Esophagus muscularis mucosa (tissue), 4 donors: Measurements from ENCODE around the gene DDA1. TPM values are rescaled to one million over a fixed set of nuclear protein-coding genes. Genes with fewer than 3 reads are reported as not detected.

Experiments
- DNase-seq: peaks from one replicate; pipeline ENCODE4 v3.0.0-alpha.2; 2017; ENCODE audit errors: extremely low spot score
- H3K27ac ChIP-seq, 4 donors: fragments of 200-600 bp; sonication (generic); replicated peaks in 1 of 4; 1 replicate in 3 of 4; 2 replicates in 1 of 4; pipeline ENCODE4 v1.5.1; 2016 to 2019; ENCODE audit warnings: mild to moderate bottlenecking in 1 of 4
- H3K27me3 ChIP-seq, 4 donors: fragments of 200-600 bp; sonication (generic); one replicate each; pipeline versions ENCODE4 v1.5.1 to v1.6.0; 2016 to 2019
- H3K36me3 ChIP-seq, 4 donors: fragments of 200-600 bp; sonication (generic); one replicate each; pipeline ENCODE4 v1.5.1; 2016 to 2019
- H3K4me1 ChIP-seq, 4 donors: fragments of 200-600 bp; sonication (generic); one replicate each; pipeline ENCODE4 v1.5.1; 2016 to 2019
- H3K4me3 ChIP-seq, 4 donors: fragments of 200-600 bp; sonication (generic); 1 replicate in 2 of 4; 2 replicates in 2 of 4; pipeline ENCODE4 v1.5.1; 2016 to 2019; ENCODE audit warnings: mild to moderate bottlenecking in 4 of 4, moderate library complexity in 1 of 4
- H3K9me3 ChIP-seq, 4 donors: fragments of 200-600 bp; sonication (generic); 1 replicate in 3 of 4; 2 replicates in 1 of 4; pipeline ENCODE4 v1.5.1; 2016 to 2019
- CTCF ChIP-seq, 3 experiments: fragments of 200-600 bp in 2 of 3; fragments of 450-650 bp in 1 of 3; sonication (generic) in 2 of 3; IDR thresholded peaks; one replicate each; pipeline ENCODE4 v1.5.1; 2017 to 2019; ENCODE audit warnings: antibody characterized with exemption in 3 of 3, mild to moderate bottlenecking in 2 of 3, moderate library complexity in 1 of 3
- EP300 ChIP-seq: sonication (generic); formaldehyde crosslinking; IDR thresholded peaks from one replicate; pipeline ENCODE4 v1.6.1; 2017; ENCODE audit warnings: antibody characterized with exemption
- POLR2A ChIP-seq: fragments of 450-650 bp; IDR thresholded peaks from one replicate; pipeline ENCODE4 v1.6.1; 2017; ENCODE audit warnings: antibody characterized with exemption, moderate library complexity, mild to moderate bottlenecking, low read depth
- POLR2AphosphoS5 ChIP-seq, 2 donors: sonication (generic); formaldehyde crosslinking; IDR thresholded peaks; one replicate each; pipeline ENCODE4 v1.6.1; 2017; ENCODE audit warnings: antibody characterized with exemption in 2 of 2
- WGBS: methylation state at CpG from one replicate; pipeline ENCODE4 v1.1.5; 2018; 5-methylcytosine and 5-hydroxymethylcytosine counted together
- intact Hi-C: fragments of 100-400 bp; cut with DNase I; formaldehyde crosslinking; loops from one replicate; pipeline ENCODE4 v1.15.1; 2023
- total RNA-seq, 4 donors: library from RNA; depleted of rRNA; stranded (reverse); fragments of >200 nt; gene quantifications; one replicate each; pipeline versions ENCODE4 v1.1.0 to v1.2.1, GENCODE V29; 2016

Gene DDA1
- total RNA-seq, 4 donors from 2014 or later, result 12.0 to 25.4 (median 20.9) TPM

DNA sequence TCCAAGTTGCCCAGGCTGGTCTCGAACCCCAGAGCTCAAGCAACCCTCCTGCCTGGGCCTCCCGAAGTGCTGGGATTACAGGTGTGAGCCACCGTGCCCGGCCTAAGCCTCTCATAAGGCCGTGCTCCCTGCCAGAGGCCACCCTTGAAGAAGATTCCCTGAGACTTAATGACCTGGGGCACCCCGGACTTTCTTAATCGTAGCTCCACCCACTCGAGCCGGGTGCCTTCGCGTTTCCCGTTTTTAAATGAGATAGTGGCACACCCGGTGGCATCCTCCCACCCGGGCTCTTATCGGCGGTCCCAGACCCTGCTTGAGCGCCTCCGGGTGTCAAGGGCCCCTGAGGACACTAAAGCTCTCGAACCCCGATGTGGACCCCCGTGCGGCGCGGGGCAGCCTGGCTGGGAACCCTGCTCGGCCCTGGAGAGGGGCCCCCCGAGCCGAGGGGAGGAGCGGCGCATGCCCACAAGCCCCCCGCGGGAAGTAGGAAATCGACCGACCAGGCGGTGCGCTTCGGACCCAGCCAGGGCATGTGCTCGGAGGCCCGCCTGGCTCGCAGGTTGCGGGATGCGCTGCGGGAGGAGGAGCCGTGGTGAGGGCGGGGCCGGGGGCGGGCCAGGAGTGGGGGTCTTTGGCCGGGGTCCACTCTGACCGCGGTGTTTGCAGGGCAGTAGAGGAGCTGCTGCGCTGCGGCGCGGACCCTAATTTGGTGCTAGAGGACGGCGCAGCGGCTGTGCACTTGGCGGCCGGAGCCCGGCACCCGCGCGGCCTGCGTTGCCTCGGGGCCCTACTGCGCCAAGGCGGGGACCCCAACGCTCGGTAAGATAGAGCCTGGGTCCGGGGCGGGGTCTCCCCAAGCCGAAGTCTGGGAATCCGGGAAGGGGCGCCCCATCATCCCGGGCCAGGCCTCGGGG is 27.7 kb upstream of the DDA1 start, which contains the start of gene ANKLE1:
TSS of gene ANKLE1 (plus strand) at position 511 of the 914 bp plus-strand sequence. CDS start at position 531, 20 bp downstream.
- peaks cover 14 to 20% (median 18%) of the 10 kb centered on the region in 4 donors for H3K4me1 ChIP-seq
- no peak within 1 kb of the TSS for H3K27ac ChIP-seq
- peaks cover 0 to 29% (median 12%) of the 10 kb centered on the region in 4 donors for H3K27me3 ChIP-seq
- intact Hi-C loops, result loop anchor here (1.0 to 2.0 kb wide), 2 partner anchors 76 to 215 kb away; no protein-coding TSS in a partner anchor
- H3K4me3 ChIP-seq, result peak within 1 kb of the TSS; percentile 35 to 57 (median 48)
- DNase-seq, result no peak
- WGBS, result 8% methylated on average over 49 of the region's 75 CpGs
- H3K9me3 ChIP-seq, result no peaks in the 10 kb centered on the region
- no peak for TF ChIP-seq CTCF (IDR thresholded peaks at IDR 0.05)
- TF ChIP-seq EP300, result no peak
- TF ChIP-seq POLR2A, result no peak
- TF ChIP-seq POLR2AphosphoS5 (IDR thresholded peaks at IDR 0.05), result no peak
- H3K36me3 ChIP-seq, result peaks cover 6 to 34% (median 27%) of the 10 kb centered on the region in 4 donors

- H3K4me1 ChIP-seq, result peaks cover 14 to 20% (median 18%) of the 10 kb centered on the region in 4 donors
- intact Hi-C loops, result loop anchor here (1.0 to 2.0 kb wide), 2 partner anchors 77 to 216 kb away; no protein-coding TSS in a partner anchor
- H3K36me3 ChIP-seq, result peaks cover 6 to 24% (median 17%) of the 10 kb centered on the region in 4 donors
- 11% methylated on average over 14 of the region's 45 CpGs for WGBS
- H3K9me3 ChIP-seq, result no peaks in the 10 kb centered on the region
- TF ChIP-seq EP300 (no peak), CTCF (IDR thresholded peaks at IDR 0.05) (peak; percentile 91 to 96 (median 95)), POLR2A (no peak), POLR2AphosphoS5 (IDR thresholded peaks at IDR 0.05) (peak in 1 of 2 donors; percentile 34)
- H3K27ac ChIP-seq, result no peak overlapping the region
- H3K4me3 ChIP-seq, result peak overlapping the region; percentile 35 to 57 (median 48)
- peaks cover 0 to 29% (median 12%) of the 10 kb centered on the region in 4 donors for H3K27me3 ChIP-seq
- peak; percentile 96 for DNase-seq
Observed at GRCh38 chr19:17282488-17283125, 26.8 kb upstream of the DDA1 start.

- Histone ChIP-seq H3K27ac (no peak overlapping the region), H3K4me3 (no peak overlapping the region), H3K9me3 (no peaks in the 10 kb centered on the region), H3K4me1 (peaks cover 14 to 20% (median 18%) of the 10 kb centered on the region in 4 donors), H3K27me3 (peaks cover 0 to 29% (median 12%) of the 10 kb centered on the region in 4 donors), H3K36me3 (peaks cover 4 to 15% (median 8%) of the 10 kb centered on the region in 4 donors)
- no peak for DNase-seq
- TF ChIP-seq POLR2A (no peak), CTCF (IDR thresholded peaks at IDR 0.05) (no peak), POLR2AphosphoS5 (IDR thresholded peaks at IDR 0.05) (no peak), EP300 (no peak)
- WGBS, result 93% methylated on average over 6 of the region's 7 CpGs
- intact Hi-C loops, result loop anchor here (2.0 kb wide), 1 partner anchor 217 kb away; no protein-coding TSS in a partner anchor
Observed at GRCh38 chr19:17283504-17283996, 25.8 kb upstream of the DDA1 start.

DNA sequence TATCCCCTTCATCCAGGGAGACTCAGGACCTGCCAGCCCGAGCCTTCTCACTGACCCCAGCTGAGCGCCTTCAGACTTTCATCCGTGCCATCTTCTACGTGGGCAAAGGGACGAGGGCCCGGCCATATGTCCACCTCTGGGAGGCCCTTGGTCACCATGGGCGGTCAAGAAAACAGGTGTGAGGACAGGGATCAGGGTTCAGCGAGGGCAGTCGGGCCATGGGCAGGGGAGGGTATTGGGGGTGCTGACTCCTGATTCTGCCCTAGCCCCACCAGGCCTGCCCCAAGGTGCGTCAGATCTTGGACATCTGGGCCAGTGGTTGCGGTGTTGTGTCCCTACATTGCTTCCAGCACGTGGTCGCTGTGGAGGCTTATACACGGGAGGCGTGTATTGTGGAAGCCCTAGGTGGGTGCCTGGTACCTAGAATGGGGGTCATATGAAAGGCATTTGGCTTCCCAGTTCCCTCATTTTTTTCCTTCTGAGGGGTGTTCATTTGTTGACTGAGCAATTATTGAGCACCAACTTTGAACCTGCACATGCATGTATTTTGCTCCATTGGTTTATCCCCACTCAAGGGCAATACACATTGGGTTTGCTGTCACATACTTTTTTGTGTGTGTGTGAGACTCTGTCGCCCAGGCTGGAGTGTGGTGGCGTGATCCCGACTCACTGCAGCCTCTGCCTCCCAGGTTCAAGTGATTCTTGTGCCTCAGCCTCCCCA is 23.8 kb upstream of the DDA1 start:
- Histone ChIP-seq H3K27me3 (peaks cover 0 to 28% (median 12%) of the 10 kb centered on the region in 4 donors), H3K36me3 (no peaks in the 10 kb centered on the region), H3K9me3 (no peaks in the 10 kb centered on the region), H3K27ac (no peak overlapping the region), H3K4me1 (peaks cover 14 to 30% (median 24%) of the 10 kb centered on the region in 4 donors), H3K4me3 (no peak overlapping the region)
- intact Hi-C loops, result no loop called here
- TF ChIP-seq EP300 (no peak), POLR2A (no peak), POLR2AphosphoS5 (IDR thresholded peaks at IDR 0.05) (no peak), CTCF (IDR thresholded peaks at IDR 0.05) (no peak)
- no peak for DNase-seq
- WGBS, result 88% methylated on average over 18 of the region's 18 CpGs
